GM21529 (cell line): ENCODE measurements around the gene KRABD2.
A peak's percentile ranks its signal among the peaks of the same experiment; 100 is the strongest.
"Not testable (repeated sequence)": the region's sequence is repeated elsewhere in the genome, so short reads cannot be mapped to it uniquely, and the experiment has no call there.

Experiments
- ATAC-seq: cut with Tn5 transposase; IDR thresholded peaks from one replicate; pipeline ENCODE4 v1.9.1; 2021; ENCODE audit not compliant: unreplicated experiment

The KRABD2 gene

GRCh38 chr17:8376271-8377067, at the start of gene KRABD2:
TSS of gene KRABD2 (minus strand) at chr17:8376704.
- peak; percentile 84 for ATAC-seq

GRCh38 chr17:8421571-8421970, 45.1 kb upstream of the KRABD2 start:
- ATAC-seq = no peak

- ATAC-seq = no peak
Measured at GRCh38 chr17:8420041-8420934, 43.8 kb upstream of the KRABD2 start.

GRCh38 chr17:8419305-8419704, 42.8 kb upstream of the KRABD2 start:
- ATAC-seq = no peak

GRCh38 chr17:8418471-8418870, 42.0 kb upstream of the KRABD2 start:
- no peak for ATAC-seq

- no peak for ATAC-seq
Measured at GRCh38 chr17:8417806-8418205, 41.3 kb upstream of the KRABD2 start.

GRCh38 chr17:8413938-8414337, 37.4 kb upstream of the KRABD2 start:
- no peak for ATAC-seq

GRCh38 chr17:8413328-8413727, 36.8 kb upstream of the KRABD2 start:
- no peak for ATAC-seq

GRCh38 chr17:8412089-8412488, 35.6 kb upstream of the KRABD2 start:
- ATAC-seq = no peak

- no peak for ATAC-seq
Measured at GRCh38 chr17:8410883-8411238, 34.4 kb upstream of the KRABD2 start.

GRCh38 chr17:8409966-8410882, 33.7 kb upstream of the KRABD2 start:
- ATAC-seq = no peak

GRCh38 chr17:8408371-8408770, 31.9 kb upstream of the KRABD2 start:
- no peak for ATAC-seq

GRCh38 chr17:8406174-8406573, 29.7 kb upstream of the KRABD2 start:
- no peak for ATAC-seq

- no peak for ATAC-seq
Measured at GRCh38 chr17:8405499-8406016, 29.1 kb upstream of the KRABD2 start.

- no peak for ATAC-seq
Measured at GRCh38 chr17:8402921-8403536, 26.5 kb upstream of the KRABD2 start.

- no peak for ATAC-seq
Measured at GRCh38 chr17:8401107-8401506, 24.6 kb upstream of the KRABD2 start.

GRCh38 chr17:8398980-8399379, 22.5 kb upstream of the KRABD2 start:
- no peak for ATAC-seq

- no peak for ATAC-seq
Measured at GRCh38 chr17:8397636-8398035, 21.1 kb upstream of the KRABD2 start, which contains the start of gene RNF222. TSS of gene RNF222 (minus strand) at chr17:8397827. CDS start at chr17:8393461, 4,366 bp downstream.

GRCh38 chr17:8394497-8394896, 18.0 kb upstream of the KRABD2 start:
- not testable (repeated sequence) for ATAC-seq
